GM21515 (cell line): ENCODE measurements around the gene TPPP.
"Not testable (repeated sequence)": the region's sequence is repeated elsewhere in the genome, so short reads cannot be mapped to it uniquely, and the experiment has no call there.

Source experiments
- ATAC-seq: cut with Tn5 transposase; IDR thresholded peaks from one replicate; pipeline ENCODE4 v1.9.1; 2021; ENCODE audit not compliant: unreplicated experiment

The TPPP gene

GRCh38 chr5:678521-678920 lies 14.6 kb downstream of the TPPP start:
- not testable (repeated sequence) for ATAC-seq

DNA sequence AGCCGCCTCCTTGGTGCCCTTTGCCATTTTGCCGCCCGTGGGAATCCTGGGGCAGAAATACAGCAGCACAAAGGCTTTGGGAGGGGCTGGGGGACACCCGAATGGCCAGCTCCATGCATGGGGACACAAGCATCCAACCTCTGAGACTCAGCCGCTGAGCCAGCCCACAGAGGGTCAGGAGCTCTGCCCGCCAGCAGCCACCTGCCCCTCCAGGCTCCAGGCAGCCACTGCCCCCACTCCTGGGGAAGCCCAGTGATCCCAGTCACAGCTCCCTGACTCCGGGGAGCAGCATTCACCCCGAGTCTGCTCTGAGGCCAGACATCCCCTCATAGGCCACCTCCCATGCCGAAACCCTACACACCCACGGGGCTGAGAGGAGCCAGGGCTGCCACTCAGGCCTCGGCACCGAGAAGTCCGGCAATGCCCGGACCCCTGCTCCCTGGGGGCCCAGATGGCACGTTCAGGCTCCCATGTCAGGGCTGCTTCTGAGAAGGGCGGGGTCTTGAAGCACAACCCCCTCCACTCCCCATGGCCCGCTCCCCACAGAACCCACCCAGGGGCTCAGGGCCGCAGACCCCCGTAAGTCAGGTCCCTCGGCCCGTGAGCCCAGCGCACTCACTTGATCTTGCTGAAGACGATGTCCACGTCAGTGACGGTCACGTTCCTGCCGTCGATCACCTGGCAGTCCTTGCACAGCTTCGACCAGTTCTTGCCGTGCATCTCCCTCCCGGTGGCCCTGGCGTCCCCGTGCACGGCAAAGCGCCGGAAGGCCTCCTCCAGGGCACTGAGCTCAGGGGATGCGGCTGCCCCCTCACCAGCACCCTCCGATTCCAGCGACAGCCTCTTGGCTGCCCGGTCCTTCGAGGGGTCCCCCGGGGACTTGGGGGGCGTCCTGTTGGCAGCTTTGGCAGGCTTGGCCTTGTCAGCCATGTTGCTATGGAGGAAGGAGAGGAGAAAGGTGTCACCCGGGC lies 15.7 kb downstream of the TPPP start:
- ATAC-seq, result no peak

DNA sequence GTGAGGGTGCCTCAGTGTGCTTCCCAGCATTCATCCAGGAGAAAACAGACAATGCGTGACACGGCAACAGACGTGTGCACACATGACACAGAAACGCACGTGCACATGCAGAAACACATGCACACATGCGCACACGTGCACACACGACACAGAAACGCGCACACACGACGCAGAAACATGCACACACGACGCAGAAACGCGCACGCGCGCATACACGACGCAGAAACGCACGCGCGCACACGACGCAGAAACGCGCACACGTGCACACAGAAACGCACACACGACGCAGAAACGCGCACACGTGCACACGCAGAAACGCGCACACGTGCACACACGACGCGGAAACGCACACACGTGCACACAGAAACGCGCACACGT lies 16.5 kb downstream of the TPPP start:
- ATAC-seq, result no peak

GRCh38 chr5:675871-676698 lies 17.1 kb downstream of the TPPP start:
- no peak for ATAC-seq

DNA sequence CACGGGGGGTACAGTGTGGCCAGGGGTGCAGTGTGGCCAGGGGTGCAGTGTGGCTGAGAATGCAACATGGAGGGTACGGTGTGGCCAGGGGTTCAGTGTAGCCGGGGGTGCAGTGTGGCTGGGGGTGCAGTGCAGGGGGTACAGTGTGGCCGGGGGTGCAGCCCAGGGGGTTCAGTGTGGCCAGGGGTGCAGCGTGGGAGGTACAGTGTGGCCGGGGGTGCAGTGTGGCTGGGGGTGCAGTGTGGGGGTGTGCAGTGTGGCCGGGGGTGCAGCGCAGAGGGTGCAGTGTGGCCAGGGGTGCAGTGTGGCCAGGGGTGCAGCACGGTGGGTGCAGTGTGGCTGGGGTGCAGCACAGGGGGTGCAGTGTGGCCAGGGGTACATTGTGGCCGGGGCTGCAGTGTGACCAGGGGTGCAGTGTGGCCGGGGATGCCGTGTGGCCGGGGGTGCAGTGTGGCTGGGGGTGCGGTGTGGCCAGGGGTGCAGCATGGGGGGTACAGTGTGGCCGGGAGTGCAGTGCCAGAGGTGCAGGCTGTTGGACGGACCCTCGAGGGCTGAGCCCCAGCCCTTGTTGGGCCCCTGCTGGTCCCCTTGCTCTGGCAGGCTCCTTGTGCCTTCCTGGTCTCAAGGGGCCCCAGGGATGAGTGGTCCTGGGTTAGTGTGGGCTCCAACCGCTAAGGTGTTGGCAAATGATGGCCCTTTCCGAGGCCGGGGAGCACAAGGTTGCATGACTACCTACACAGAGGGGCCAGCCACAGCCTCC lies 17.9 kb downstream of the TPPP start:
- no peak for ATAC-seq

GRCh38 chr5:674630-675011 lies 18.5 kb downstream of the TPPP start:
- ATAC-seq, result no peak

DNA sequence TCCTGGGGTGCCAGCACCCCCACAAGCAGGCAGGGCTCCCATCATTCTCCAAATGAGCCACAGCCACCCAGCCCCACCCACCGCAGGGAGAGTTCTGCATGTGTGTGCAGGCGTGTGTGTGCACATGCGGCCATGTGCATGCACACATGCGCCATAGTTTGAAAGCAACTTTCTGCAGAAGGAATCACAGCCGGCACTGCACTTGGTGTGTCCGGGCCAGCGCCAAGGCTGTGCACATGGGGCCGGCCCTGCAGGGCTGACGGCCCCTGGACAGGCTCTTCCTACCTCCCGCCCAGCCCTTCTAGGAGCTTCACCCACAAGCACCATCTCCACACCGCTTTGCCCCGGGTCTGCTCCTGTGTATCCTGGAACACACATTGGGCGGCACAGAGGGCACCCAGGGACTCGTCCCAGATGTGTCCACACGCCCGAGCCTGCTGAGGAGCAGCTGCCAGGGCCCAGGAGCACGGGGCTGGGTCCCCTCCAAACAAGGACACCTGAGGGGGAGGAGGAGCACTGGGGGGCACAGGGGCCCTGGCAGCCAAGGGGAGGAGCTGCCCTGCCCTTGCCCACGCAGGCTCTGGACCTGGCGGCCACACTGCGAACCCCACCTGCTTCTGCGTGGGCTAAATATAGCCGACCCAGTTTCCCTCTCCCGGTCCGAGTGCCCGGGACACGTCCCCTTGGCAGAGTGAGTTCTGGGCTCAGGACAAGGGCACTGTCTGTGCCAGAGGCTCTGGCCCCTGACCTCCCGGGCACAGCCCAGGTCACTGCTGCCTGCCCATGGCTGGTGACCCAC lies 19.1 kb downstream of the TPPP start:
- ATAC-seq, result no peak

GRCh38 chr5:673161-673830 lies 19.9 kb downstream of the TPPP start:
- no peak for ATAC-seq

GRCh38 chr5:672329-673160 lies 20.6 kb downstream of the TPPP start:
- ATAC-seq, result no peak

DNA sequence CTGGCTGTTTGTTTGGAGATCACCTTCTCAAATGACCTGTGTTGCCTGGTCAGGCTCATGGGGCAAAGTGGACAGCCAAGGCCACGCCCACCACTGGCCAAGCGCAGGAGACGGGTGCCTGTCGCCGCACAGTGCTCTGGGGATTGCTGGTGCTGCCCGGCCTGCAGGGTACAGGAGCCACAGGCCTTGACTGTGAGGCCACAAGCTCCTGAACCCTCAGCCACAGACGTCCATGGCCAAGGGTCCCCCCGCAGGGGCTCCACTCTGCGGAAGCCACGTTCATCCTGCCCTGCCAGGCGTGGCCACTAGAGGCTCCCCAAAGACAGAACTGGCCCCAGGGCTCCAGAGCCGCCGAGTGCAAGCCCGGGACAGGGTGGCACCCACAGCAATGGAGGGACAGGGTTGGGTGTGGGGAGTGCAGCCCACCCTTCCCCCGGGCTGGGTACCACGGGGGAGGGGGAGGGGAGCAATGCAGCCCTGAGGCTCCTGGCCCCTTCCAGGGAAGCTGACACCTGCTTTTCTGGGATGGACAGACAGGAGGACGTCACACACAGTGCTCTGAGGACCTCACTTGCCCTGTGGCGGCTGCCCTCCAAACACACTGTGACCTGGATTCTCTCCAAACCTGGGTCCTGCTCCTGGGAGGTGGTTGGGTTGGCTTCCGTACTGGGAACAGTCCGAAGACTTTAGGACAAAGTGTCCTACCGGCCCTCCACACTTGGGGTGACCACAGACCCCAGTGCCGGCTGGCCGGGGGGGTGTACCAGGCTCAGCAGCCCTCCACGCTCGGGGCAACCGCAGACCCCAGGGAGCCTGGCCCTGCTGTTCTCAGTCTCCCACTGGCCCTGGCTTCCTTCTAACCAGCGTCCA lies 21.5 kb downstream of the TPPP start:
- ATAC-seq, result peak; percentile 59

DNA sequence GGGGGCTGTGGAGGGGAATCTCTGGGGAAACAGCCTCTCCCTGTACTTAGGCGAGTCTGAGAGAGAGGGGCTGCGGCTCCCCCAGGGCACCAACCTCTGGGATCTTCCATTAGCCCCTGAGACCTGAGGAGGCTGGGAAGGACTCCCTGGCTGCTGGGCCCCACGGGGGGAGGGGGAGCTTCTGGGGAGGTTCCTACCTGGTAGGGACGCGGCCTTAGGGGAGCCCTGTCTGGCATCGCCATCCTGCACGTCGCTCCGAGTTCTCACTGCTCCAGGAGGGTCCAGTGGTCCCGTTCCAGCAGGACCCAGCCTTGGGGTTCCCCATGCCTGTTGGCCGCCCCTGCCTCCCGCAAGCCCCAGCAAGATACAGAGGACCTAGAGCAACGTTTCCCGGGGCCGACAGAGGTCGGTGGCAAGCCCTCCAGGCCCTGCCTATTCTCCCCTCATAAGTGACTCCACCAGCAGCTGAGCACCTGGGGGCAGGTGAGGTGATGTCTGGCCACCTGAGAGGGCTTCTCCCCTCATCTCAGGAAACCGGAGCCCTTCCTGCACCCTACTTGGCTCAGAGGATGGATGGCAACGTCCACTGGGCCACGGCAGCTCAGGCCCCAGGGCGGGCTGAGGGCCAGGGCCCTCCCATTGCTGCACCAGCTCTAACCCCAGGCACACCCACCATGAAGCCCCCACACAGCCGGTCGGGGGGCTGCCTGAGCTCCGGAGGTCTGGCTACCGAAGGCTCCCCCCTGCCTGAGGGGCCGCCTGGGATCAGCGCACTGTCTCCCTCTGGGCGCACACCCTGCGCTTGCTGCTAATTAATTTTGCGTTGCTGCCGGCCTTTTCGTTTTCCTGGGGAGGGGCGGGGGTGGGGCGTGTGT lies 22.5 kb downstream of the TPPP start:
- ATAC-seq, result no peak

DNA sequence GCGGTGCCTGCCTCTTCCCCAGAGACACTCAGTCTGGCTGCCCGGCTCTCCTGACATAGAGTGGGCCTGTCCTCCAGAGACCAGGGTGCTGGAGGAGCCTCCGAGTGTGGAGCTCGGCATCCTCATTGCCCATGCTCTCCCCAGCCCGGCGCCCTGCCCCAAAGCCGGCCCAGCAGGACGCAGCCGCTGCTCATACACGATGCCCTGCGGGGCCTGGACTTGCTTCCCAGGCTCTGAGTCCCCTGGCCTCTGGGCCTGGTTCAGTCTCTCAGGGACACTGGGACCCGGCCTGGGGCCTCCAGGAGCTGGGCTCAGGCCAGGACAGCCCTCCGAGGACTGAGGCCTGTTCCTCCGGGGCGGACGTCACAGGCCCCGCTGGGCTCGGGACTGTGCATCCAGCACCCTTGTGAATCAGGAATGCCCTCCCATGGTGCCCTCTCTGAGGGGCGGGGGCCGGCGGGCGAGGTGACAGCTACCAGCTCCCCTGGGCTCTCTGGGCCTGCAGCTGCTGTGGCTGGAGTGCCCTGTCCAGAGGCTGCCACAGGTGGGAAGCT lies 23.2 kb downstream of the TPPP start:
- ATAC-seq, result no peak

GRCh38 chr5:669111-669841 lies 23.9 kb downstream of the TPPP start:
- no peak for ATAC-seq

- ATAC-seq, result no peak
Measured at GRCh38 chr5:668283-668995, 24.7 kb downstream of the TPPP start.

- ATAC-seq, result no peak
Measured at GRCh38 chr5:666816-667498, 26.2 kb downstream of the TPPP start.
